SK-N-SH (cell line): ENCODE results near the gene FBF1. TPM values are rescaled to one million over a fixed set of nuclear protein-coding genes. Genes with fewer than 3 reads are reported as not detected.

Experiments
- CTCF ChIA-PET: fragments of 300-600, 350-600 bp; formaldehyde crosslinking; extraction: SDS; loops from one replicate; lab custom pipeline; 2021; lab: Yijun Ruan, JAX
- POLR2A ChIA-PET: fragments of 350-600 bp; sonication (Branson Sonifier 250); formaldehyde crosslinking; extraction: SDS; loops from one replicate; lab custom pipeline; 2020; ENCODE audit warnings: antibody characterized with exemption, inconsistent platforms; lab: Yijun Ruan, JAX
- DNase-seq: peaks from one replicate; pipeline ENCODE4 v3.0.0; 2012
- H2AFZ ChIP-seq: fragments of 200-600 bp; sonication (generic); 2 replicates; pipeline ENCODE4 v1.8.1; 2016; ENCODE audit warnings: antibody characterized with exemption, mild to moderate bottlenecking, low read depth
- H3F3A ChIP-seq: fragments of 200-600 bp; sonication (generic); replicated peaks from 2 replicates; pipeline ENCODE3; 2016; ENCODE audit warnings: antibody characterized with exemption, mild to moderate bottlenecking; ENCODE audit not compliant: insufficient read depth
- H3K27ac ChIP-seq, 2 experiments: fragments of 200-500 bp in 1 of 2; fragments of 200-600 bp in 1 of 2; sonication (Bioruptor generic) in 1 of 2; sonication (generic), shearing (Covaris generic) in 1 of 2; 2 replicates each; pipeline versions ENCODE4 v1.5.1 to v1.6.1; 2014 to 2016; ENCODE audit warnings: low read depth in 2 of 2, inconsistent platforms in 1 of 2, low read length in 1 of 2, mild to moderate bottlenecking in 1 of 2, mixed read lengths in 1 of 2
- H3K27me3 ChIP-seq: fragments of 200-600 bp; sonication (generic), shearing (Covaris generic); 2 replicates; pipeline ENCODE4 v1.6.1; 2016; ENCODE audit warnings: mixed run types; ENCODE audit not compliant: insufficient read depth
- H3K36me3 ChIP-seq, 2 experiments: fragments of 200-500 bp in 1 of 2; fragments of 200-600 bp in 1 of 2; sonication (Bioruptor generic) in 1 of 2; sonication (generic) in 1 of 2; replicated peaks in 1 of 2; 2 replicates each; pipeline versions ENCODE3 to v1.5.1; 2014 to 2016; ENCODE audit warnings: low read length in 1 of 2, mild to moderate bottlenecking in 1 of 2; ENCODE audit not compliant: insufficient read depth in 2 of 2, control insufficient read depth in 1 of 2
- H3K4me1 ChIP-seq, 2 experiments: fragments of 200-500 bp in 1 of 2; fragments of 200-600 bp in 1 of 2; sonication (Bioruptor generic) in 1 of 2; sonication (generic), shearing (Covaris generic) in 1 of 2; 2 replicates each; pipeline versions ENCODE4 v1.5.1 to v1.6.1; 2014 to 2016; ENCODE audit warnings: low read depth in 1 of 2, low read length in 1 of 2, mixed run types in 1 of 2; ENCODE audit not compliant: insufficient read depth in 2 of 2, control insufficient read depth in 1 of 2
- H3K4me2 ChIP-seq: fragments of 200-600 bp; sonication (generic), shearing (Covaris generic); 2 replicates; pipeline ENCODE4 v1.6.1; 2017; ENCODE audit warnings: mixed run types
- H3K4me3 ChIP-seq, 2 experiments: fragments of 200-500 bp in 1 of 2; fragments of 200-600 bp in 1 of 2; sonication (Bioruptor generic) in 1 of 2; sonication (generic), shearing (Covaris generic) in 1 of 2; 2 replicates each; pipeline versions ENCODE4 v1.5.1 to v1.8.1; 2014 to 2016; ENCODE audit warnings: low read depth in 2 of 2, inconsistent platforms in 1 of 2, low read length in 1 of 2, mild to moderate bottlenecking in 1 of 2, mixed read lengths in 1 of 2, moderate library complexity in 1 of 2
- H3K79me2 ChIP-seq: fragments of 200-600 bp; sonication (generic); 2 replicates; pipeline ENCODE4 v1.8.1; 2017; ENCODE audit warnings: mild to moderate bottlenecking; ENCODE audit not compliant: insufficient read depth
- H3K9ac ChIP-seq: fragments of 200-600 bp; sonication (generic); 2 replicates; pipeline ENCODE4 v1.6.1; 2017; ENCODE audit warnings: mixed run types
- H3K9me2 ChIP-seq: fragments of 200-600 bp; sonication (generic); 2 replicates; pipeline ENCODE4 v1.6.1; 2017; ENCODE audit warnings: mixed run types
- H3K9me3 ChIP-seq: fragments of 200-600 bp; sonication (generic); 2 replicates; pipeline ENCODE4 v1.6.1; 2017; ENCODE audit warnings: mixed run types, mild to moderate bottlenecking, moderate library complexity
- H4K20me1 ChIP-seq: fragments of 200-600 bp; sonication (generic); 2 replicates; pipeline ENCODE4 v1.6.1; 2017; ENCODE audit warnings: mild to moderate bottlenecking, mixed run types; ENCODE audit not compliant: insufficient read depth
- EP300 ChIP-seq, 2 experiments: IDR thresholded peaks; 2 replicates each; pipeline versions ENCODE4 v1.4.0 to v1.6.1; 2012; ENCODE audit warnings: borderline replicate concordance in 1 of 2, low read depth in 1 of 2, low read length in 1 of 2
- EZH2phosphoT487 ChIP-seq: fragments of 200-600 bp; sonication (generic); IDR thresholded peaks from 2 replicates; pipeline ENCODE4 v1.6.1; 2017; ENCODE audit warnings: low read depth, mixed run types, mild to moderate bottlenecking, antibody characterized with exemption, moderate library complexity, borderline replicate concordance
- GABPA ChIP-seq: IDR thresholded peaks from 2 replicates; pipeline ENCODE4 v1.4.0; 2012; ENCODE audit warnings: low read depth, mild to moderate bottlenecking
- GATA2 ChIP-seq: sonication (generic); formaldehyde crosslinking; IDR thresholded peaks from 2 replicates; pipeline ENCODE4 v1.5.0; 2020; ENCODE audit warnings: mild to moderate bottlenecking, missing genetic modification reagents
- JUND ChIP-seq: IDR thresholded peaks from 2 replicates; pipeline ENCODE4 v1.4.0; 2012
- MXI1 ChIP-seq: IDR thresholded peaks from 2 replicates; pipeline ENCODE4 v1.6.1; 2012; ENCODE audit warnings: mild to moderate bottlenecking, low read depth, low read length, improper control_type of control experiment
- NFIC ChIP-seq: IDR thresholded peaks from 2 replicates; pipeline ENCODE4 v1.4.0; 2012; ENCODE audit warnings: borderline replicate concordance
- RAD21 ChIP-seq: IDR thresholded peaks from 2 replicates; pipeline ENCODE4 v1.6.1; 2012; ENCODE audit warnings: mild to moderate bottlenecking, low read length
- RCOR1 ChIP-seq: fragments of 150-350 bp; IDR thresholded peaks from 2 replicates; pipeline ENCODE4 v1.6.1; 2017; ENCODE audit warnings: antibody characterized with exemption, low read length
- RFX5 ChIP-seq: IDR thresholded peaks from 2 replicates; pipeline ENCODE4 v1.6.1; 2012; ENCODE audit warnings: mild to moderate bottlenecking, improper control_type of control experiment, low read length
- RXRA ChIP-seq: IDR thresholded peaks from 2 replicates; pipeline ENCODE4 v1.4.0; 2012; ENCODE audit warnings: low read depth, mild to moderate bottlenecking, borderline replicate concordance
- SIN3A ChIP-seq: IDR thresholded peaks from 2 replicates; pipeline ENCODE4 v1.6.1; 2012; ENCODE audit warnings: low read depth, mild to moderate bottlenecking, low read length, moderate library complexity, borderline replicate concordance
- SMC3 ChIP-seq: IDR thresholded peaks from 2 replicates; pipeline ENCODE4 v1.6.1; 2012; ENCODE audit warnings: low read depth, low read length, improper control_type of control experiment
- TCF12 ChIP-seq: IDR thresholded peaks from 2 replicates; pipeline ENCODE4 v1.4.0; 2012
- YY1 ChIP-seq: IDR thresholded peaks from 2 replicates; pipeline ENCODE4 v1.4.0; 2012; ENCODE audit warnings: low read depth, mild to moderate bottlenecking
- WGBS: methylation state at CpG from one replicate; pipeline ENCODE4 v1.1.6; 2017; ENCODE audit warnings: low lambda C conversion rate; 5-methylcytosine and 5-hydroxymethylcytosine counted together
- polyA plus RNA-seq, 3 experiments: library from polyadenylated mRNA; depleted of rRNA; stranded (reverse); fragments of >200 nt; gene quantifications; 2 replicates each; pipeline ENCODE4 v1.2.3, GENCODE V29; 2012
- TF ChIP-seq, protein P1 (sequence below): fragments of 150-350 bp; IDR thresholded peaks from 2 replicates; pipeline ENCODE4 v1.6.1; 2017; ENCODE audit warnings: antibody characterized with exemption, low read length, low read depth, borderline replicate concordance
- TF ChIP-seq, protein P2 (sequence below): IDR thresholded peaks from 2 replicates; pipeline ENCODE4 v1.4.0; 2012; ENCODE audit warnings: low read depth, borderline replicate concordance
- TF ChIP-seq, protein P3 (sequence below): IDR thresholded peaks from 2 replicates; pipeline ENCODE4 v1.4.0; 2012; ENCODE audit warnings: low read depth, borderline replicate concordance

The FBF1 gene
- polyA plus RNA-seq, 1 of the 3 experiments (the other 2 are of a cell fraction) = 19.0 TPM

DNA sequence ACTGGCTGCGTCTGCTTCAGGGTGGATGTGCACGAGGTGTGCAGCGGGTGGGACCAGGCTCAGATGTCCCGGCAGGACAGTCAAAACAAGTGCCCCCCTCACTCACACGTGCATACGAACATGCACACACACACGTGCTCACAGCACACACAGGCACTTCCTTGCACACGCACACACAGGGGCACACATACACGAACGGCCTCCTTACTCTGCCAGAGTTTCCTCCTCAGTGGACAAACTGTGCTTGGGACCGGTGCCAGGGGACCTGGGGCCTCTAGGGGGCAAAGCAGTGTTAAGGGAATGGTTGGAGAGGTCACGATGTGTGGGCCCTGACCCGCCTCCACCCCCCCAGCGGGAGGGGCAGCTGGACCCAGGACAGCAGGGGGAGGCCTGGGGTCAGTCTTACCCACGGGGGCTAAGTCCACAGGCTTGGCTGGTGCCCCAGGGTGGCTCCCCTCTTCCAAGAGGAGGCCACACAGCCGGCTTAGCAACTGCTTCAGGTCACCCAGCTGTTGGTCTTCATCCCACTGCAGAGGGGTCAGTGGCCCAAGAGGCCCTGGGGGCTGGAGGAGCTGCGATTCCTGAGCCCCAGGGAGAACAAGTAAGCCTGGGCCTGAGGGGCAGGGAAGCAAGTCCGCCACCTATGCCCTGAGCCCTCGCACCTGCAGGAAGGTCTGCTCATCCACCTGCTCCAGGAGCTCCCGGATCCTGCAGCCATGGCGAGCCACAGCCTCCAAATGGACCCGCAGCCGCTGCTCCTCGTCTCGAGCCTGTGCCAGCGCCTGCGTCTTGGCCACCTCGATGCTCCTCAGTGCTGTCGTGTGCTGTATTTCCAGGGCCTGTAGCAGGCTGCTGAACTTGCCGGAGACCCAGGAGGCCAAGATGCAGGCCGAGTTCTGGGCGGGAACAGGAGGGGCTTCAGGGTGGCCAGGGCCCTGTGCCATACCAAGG is 49.0 kb downstream of the FBF1 start:
- H3K4me3 ChIP-seq = no peak overlapping the region
- H3K9me3 ChIP-seq = no peaks in the 10 kb centered on the region
- CTCF ChIA-PET = interaction anchor here (1.0 to 16.0 kb wide), 5 partner anchors 13 to 114 kb away, joined by 5 to 214 read pairs (median 24); partner anchors contain the start of genes MRPL38 and TRIM47
- H3K36me3 ChIP-seq = peaks cover 0 to 15% of the 10 kb centered on the region in 2 experiments
- peaks cover 21% of the 10 kb centered on the region for H3F3A ChIP-seq
- H2AFZ ChIP-seq = no peak overlapping the region
- POLR2A ChIA-PET = interaction anchor here (1.2 kb wide), 1 partner anchor 48 kb away, joined by 3 read pairs; no protein-coding TSS in a partner anchor
- H3K27ac ChIP-seq = no peak overlapping the region
- no peaks in the 10 kb centered on the region for H3K9me2 ChIP-seq
- H3K4me2 ChIP-seq = no peak overlapping the region
- no peaks in the 10 kb centered on the region for H3K27me3 ChIP-seq
- 95% methylated on average over 28 of the region's 32 CpGs for WGBS
- TF ChIP-seq SIN3A = no peak
- no peak for TF ChIP-seq RAD21
- TF ChIP-seq, protein P1, sequence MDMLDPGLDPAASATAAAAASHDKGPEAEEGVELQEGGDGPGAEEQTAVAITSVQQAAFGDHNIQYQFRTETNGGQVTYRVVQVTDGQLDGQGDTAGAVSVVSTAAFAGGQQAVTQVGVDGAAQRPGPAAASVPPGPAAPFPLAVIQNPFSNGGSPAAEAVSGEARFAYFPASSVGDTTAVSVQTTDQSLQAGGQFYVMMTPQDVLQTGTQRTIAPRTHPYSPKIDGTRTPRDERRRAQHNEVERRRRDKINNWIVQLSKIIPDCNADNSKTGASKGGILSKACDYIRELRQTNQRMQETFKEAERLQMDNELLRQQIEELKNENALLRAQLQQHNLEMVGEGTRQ = no peak
- no peak for TF ChIP-seq GABPA
- TF ChIP-seq GATA2 (CRISPR knock-in tag) = no peak
- TF ChIP-seq RFX5 = no peak
- no peak for TF ChIP-seq SMC3
- TF ChIP-seq EZH2phosphoT487 = no peak
- TF ChIP-seq RXRA = no peak
- no peaks in the 10 kb centered on the region for H4K20me1 ChIP-seq
- no peak overlapping the region for H3K9ac ChIP-seq
- no peak for DNase-seq
- peaks cover 9 to 11% of the 10 kb centered on the region in 2 experiments; a peak in 3 of 4 replicates for H3K4me1 ChIP-seq
- H3K79me2 ChIP-seq = peaks cover 32% of the 10 kb centered on the region

DNA sequence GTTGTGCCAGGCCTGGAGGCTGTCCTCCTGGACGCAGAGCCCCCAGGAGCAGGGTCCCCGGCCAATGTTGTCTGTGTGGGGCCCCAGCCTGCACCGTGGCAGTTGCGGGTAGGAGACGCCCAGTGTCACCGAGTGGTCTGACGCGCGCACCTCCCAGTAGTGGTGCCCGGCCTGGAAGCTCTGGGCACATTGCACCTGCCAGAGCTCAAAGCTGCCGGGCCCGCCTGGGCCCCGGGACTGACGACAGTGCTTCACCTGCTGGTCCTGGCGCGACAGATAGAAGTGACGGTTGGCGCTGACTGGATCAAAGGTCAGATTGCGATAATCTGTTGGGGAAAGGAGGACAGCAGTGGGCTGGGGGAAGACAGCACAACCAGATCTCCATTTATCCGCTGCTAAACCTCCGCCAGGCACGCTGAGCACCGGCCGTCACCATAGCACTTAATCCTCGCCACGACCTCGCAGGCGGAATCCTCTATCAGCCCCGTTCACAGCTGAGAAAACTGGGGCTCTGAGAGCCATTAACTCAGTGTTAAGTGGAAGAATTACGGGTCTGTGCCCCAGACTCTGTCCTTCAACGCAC is 49.7 kb downstream of the FBF1 start:
- peaks cover 9 to 11% of the 10 kb centered on the region in 2 experiments; a peak in 3 of 4 replicates for H3K4me1 ChIP-seq
- no peaks in the 10 kb centered on the region for H4K20me1 ChIP-seq
- H3K9ac ChIP-seq = no peak overlapping the region
- peaks cover 29% of the 10 kb centered on the region for H3K79me2 ChIP-seq
- WGBS = 96% methylated on average over 29 of the region's 31 CpGs
- no peaks in the 10 kb centered on the region for H3K27me3 ChIP-seq
- no peak overlapping the region for H2AFZ ChIP-seq
- no peak overlapping the region for H3K4me3 ChIP-seq
- no peak for DNase-seq
- no peak overlapping the region for H3K27ac ChIP-seq
- peaks cover 0 to 15% of the 10 kb centered on the region in 2 experiments for H3K36me3 ChIP-seq
- ChIA-PET POLR2A (no interaction called here), CTCF (interaction anchor here (1.4 to 16.0 kb wide), 5 partner anchors 13 to 143 kb away, joined by 4 to 214 read pairs (median 6); partner anchors contain the start of genes MRPL38 and TRIM47)
- H3K9me3 ChIP-seq = no peaks in the 10 kb centered on the region
- peaks cover 21% of the 10 kb centered on the region for H3F3A ChIP-seq
- H3K9me2 ChIP-seq = no peaks in the 10 kb centered on the region
- H3K4me2 ChIP-seq = no peak overlapping the region
- no peak for TF ChIP-seq NFIC
- no peak for TF ChIP-seq RAD21
- no peak for TF ChIP-seq GABPA
- TF ChIP-seq TCF12 = no peak
- no peak for TF ChIP-seq EP300 (IDR thresholded peaks at IDR 0.05; ENCODE audit: borderline replicate concordance in 1 of 2, low read depth in 1 of 2, low read length in 1 of 2)
- TF ChIP-seq, protein P2, sequence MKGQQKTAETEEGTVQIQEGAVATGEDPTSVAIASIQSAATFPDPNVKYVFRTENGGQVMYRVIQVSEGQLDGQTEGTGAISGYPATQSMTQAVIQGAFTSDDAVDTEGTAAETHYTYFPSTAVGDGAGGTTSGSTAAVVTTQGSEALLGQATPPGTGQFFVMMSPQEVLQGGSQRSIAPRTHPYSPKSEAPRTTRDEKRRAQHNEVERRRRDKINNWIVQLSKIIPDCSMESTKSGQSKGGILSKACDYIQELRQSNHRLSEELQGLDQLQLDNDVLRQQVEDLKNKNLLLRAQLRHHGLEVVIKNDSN = no peak
- TF ChIP-seq, protein P1 = no peak
- TF ChIP-seq MXI1 = no peak
- no peak for TF ChIP-seq RCOR1
- TF ChIP-seq JUND = no peak
- no peak for TF ChIP-seq SMC3
- TF ChIP-seq YY1 = no peak
- TF ChIP-seq, protein P3, sequence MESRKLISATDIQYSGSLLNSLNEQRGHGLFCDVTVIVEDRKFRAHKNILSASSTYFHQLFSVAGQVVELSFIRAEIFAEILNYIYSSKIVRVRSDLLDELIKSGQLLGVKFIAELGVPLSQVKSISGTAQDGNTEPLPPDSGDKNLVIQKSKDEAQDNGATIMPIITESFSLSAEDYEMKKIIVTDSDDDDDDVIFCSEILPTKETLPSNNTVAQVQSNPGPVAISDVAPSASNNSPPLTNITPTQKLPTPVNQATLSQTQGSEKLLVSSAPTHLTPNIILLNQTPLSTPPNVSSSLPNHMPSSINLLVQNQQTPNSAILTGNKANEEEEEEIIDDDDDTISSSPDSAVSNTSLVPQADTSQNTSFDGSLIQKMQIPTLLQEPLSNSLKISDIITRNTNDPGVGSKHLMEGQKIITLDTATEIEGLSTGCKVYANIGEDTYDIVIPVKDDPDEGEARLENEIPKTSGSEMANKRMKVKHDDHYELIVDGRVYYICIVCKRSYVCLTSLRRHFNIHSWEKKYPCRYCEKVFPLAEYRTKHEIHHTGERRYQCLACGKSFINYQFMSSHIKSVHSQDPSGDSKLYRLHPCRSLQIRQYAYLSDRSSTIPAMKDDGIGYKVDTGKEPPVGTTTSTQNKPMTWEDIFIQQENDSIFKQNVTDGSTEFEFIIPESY = no peak
